Neuron (in vitro differentiated cells): ENCODE data around the gene PTPRN.
"Not testable (repeated sequence)": the region's sequence is repeated elsewhere in the genome, so short reads cannot be mapped to it uniquely, and the experiment has no call there.

Source experiments
- H2AFZ ChIP-seq: one replicate; pipeline ENCODE4 v1.6.1; 2013; ENCODE audit warnings: low read depth, mild to moderate bottlenecking, inconsistent platforms, low read length, moderate library complexity
- H3K27me3 ChIP-seq: one replicate; pipeline ENCODE4 v1.6.1; 2013; ENCODE audit warnings: low read length; ENCODE audit not compliant: insufficient read depth
- H3K36me3 ChIP-seq: one replicate; pipeline ENCODE4 v1.6.1; 2013; ENCODE audit warnings: low read length; ENCODE audit not compliant: insufficient read depth
- H3K4me1 ChIP-seq: one replicate; pipeline ENCODE4 v1.6.1; 2013; ENCODE audit warnings: low read length; ENCODE audit not compliant: insufficient read depth
- H3K4me3 ChIP-seq: 2 replicates; pipeline ENCODE4 v1.5.1; 2013; ENCODE audit warnings: mild to moderate bottlenecking, low read length, moderate library complexity
- H3K9me3 ChIP-seq: one replicate; pipeline ENCODE4 v1.6.1; 2013; ENCODE audit warnings: low read length

PTPRN gene

DNA sequence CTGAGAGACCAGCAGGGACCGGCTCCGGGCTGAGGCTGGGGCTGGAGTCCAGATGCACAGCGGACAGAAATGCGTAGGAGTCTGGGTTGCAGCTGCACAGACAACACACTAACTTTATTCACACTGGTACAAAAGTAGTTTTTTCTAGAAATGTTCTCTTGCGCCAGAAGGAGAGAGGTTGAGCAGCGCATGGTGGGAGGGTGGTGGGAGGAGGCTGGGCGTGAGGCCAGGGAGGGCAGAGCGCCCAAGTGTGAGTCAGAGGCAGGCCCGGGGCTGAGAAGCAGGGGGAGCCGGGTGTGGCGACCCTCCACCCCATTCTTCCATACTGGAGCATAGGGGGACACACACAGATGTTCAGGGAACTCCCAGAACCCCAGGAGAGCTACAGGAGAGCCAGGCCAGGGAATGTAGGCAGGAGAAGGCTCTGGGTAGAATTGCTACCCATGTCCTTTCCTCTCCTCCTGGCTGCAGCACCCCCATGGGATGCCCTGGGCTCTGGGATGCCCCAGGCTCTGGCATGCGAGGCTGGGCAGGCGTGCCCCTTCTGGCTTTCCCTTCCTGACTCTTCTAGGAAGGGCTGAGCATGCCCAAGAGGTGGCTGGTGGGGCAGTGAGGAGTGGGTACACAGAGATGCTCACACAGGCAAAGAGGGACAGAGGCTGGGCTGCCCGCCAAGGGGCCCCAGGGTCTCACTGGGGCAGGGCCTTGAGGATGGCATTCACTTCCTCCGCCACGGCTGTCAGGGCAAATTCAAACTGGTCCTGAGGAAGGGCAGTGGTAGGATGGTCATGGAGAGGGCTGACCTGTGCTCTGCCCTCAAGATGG is 19.5 kb downstream of the PTPRN start:
- peaks cover 15% of the 10 kb centered on the region for H3K4me1 ChIP-seq
- H3K27me3 ChIP-seq: no peaks in the 10 kb centered on the region
- no peak overlapping the region for H3K4me3 ChIP-seq
- peaks cover 5% of the 10 kb centered on the region for H3K36me3 ChIP-seq
- H2AFZ ChIP-seq: no peak overlapping the region
- no peaks in the 10 kb centered on the region for H3K9me3 ChIP-seq

DNA sequence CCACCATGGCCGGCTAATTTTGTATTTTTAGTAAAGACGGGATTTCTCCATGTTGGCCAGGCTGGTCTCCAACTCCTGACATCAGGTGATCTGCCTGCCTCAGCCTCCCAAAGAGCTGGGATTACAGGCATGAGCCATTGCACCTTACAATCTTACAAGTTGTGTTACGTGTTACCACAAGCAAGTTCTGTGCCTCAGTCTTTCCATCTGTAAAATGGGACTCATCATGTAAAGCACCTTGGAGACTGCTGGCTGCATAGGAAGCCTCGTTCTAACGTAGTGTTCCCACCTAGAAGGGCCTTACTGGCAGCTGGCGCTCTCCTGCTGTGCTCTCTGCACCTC is 20.0 kb downstream of the PTPRN start:
- H3K36me3 ChIP-seq: peaks cover 10% of the 10 kb centered on the region
- H3K4me1 ChIP-seq: peaks cover 11% of the 10 kb centered on the region
- no peaks in the 10 kb centered on the region for H3K9me3 ChIP-seq
- no peak overlapping the region for H2AFZ ChIP-seq
- no peak overlapping the region for H3K4me3 ChIP-seq
- no peaks in the 10 kb centered on the region for H3K27me3 ChIP-seq

DNA sequence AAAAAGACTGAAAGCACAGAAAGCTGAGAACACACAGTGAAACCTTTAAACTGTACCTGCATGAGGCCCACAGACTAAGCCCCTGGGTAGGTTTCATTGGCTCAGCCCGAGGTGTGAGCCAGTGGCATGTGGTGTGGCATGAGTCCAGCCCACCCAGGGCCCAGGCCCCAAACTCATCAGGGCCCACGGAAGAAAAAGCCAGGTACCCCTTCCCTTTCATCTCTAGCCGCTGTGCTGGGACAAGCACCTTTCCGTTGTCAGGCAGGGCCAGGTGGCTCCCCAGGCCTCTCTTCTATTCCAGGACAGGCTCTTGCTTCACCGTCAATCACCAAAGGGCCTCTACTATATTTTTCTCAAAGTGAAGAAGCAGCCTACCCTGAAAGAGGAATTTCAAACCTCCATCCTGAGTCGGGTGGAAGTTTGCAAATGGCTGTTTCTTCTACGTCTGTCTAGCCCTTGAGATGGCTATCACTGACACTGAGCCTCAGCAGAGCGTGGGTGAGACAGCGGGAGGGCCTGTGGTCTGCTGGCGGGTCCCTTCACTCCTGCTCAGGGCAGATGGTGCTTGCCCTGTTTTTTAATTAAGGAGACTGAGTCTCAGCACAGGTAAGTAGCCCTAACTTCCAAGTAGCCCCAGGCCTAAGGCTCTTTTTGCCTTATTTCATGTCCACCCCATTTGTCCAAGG is 21.5 kb downstream of the PTPRN start:
- Histone ChIP-seq H3K27me3 (no peaks in the 10 kb centered on the region), H3K4me3 (no peak overlapping the region), H3K4me1 (peaks cover 8% of the 10 kb centered on the region), H3K36me3 (peaks cover 19% of the 10 kb centered on the region), H3K9me3 (no peaks in the 10 kb centered on the region), H2AFZ (no peak overlapping the region)

DNA sequence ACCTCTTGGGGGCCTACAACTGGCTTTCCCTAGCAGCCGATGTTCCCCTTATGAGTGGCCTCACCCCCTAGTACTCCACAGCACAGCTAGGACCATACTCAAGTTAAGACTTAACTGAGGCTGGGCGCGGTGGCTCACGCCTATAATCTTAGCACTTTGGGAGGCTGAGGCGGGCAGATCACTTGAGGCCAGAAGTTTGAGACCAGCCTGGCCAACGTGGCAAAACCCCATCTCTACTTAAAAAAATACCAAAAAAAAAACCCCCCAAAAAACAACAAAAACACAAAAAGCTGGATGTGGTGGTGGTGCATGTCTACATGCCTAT is 22.1 kb downstream of the PTPRN start:
- H2AFZ ChIP-seq: not testable (repeated sequence)

DNA sequence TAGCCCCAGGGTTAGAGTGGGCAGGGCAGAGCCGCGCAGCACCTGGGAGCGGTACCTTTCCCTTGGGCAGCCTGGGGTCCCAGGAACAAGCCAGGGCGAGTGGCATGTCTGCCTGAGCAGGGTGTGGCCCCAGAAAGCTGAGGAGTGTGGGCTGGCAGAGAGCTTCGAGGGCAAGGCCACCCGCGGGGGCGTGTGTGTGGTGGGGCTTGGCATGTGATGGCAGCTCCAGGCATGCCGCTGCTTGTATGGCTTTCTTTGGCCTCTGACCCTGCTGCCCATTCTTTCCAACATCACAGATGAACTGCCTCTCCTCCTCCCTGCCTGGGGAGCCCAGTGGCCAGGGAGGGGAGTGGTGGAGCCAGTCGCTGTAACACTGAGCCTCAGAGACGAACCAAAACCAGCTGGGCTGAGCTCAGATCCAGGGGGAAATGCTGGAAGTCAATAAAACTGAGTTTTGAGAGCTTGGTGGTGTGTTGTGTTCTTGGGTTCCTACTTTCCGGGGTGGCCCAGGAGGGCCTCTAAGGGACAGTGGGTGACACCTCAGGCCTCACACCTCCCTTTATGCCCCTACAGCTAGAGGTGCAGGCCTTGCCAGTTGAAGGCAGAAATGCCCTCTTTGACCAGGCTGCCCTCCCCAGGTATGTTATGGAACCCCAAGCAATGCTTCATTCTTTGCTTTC is 22.6 kb downstream of the PTPRN start:
- Histone ChIP-seq H3K27me3 (no peaks in the 10 kb centered on the region), H3K9me3 (no peaks in the 10 kb centered on the region), H3K4me1 (peaks cover 8% of the 10 kb centered on the region), H2AFZ (no peak overlapping the region), H3K4me3 (no peak overlapping the region), H3K36me3 (peaks cover 19% of the 10 kb centered on the region)

More for the DNA sequence above, 22.1 kb downstream of the PTPRN start:
- not testable (repeated sequence) for H3K9me3 ChIP-seq, H3K4me3 ChIP-seq, H3K4me1 ChIP-seq, H3K27me3 ChIP-seq
- H3K36me3 ChIP-seq: peaks cover 19% of the 10 kb centered on the region

DNA sequence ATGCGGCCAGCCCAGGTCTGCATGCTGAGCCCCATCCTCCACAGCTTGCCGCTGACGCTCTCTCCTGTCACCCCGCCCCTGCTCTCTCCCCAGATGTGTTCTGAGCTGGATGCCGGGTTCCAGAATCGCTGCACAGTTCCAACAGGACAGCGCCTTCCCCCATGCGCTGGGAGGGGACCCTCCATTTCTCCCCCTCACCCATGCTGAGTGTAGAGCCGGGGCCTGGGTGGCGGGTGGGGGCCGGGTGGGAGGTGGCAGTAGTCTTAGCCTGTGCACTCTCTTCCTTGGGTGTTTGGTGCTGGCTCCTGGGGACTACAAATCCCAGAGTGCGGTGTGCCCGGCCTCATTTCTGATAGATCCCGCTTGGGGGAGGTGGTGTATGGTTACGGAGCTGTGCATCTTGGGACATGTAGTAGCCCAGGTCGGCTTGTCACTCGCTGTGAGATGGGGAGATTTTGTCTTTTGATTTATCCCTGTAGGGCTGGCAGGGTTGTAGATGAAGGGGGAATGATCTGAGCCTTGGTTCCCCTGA is 23.2 kb downstream of the PTPRN start:
- H2AFZ ChIP-seq: no peak overlapping the region
- H3K36me3 ChIP-seq: peaks cover 19% of the 10 kb centered on the region
- H3K9me3 ChIP-seq: no peaks in the 10 kb centered on the region
- H3K4me3 ChIP-seq: no peak overlapping the region
- peaks cover 8% of the 10 kb centered on the region for H3K4me1 ChIP-seq
- H3K27me3 ChIP-seq: no peaks in the 10 kb centered on the region

DNA sequence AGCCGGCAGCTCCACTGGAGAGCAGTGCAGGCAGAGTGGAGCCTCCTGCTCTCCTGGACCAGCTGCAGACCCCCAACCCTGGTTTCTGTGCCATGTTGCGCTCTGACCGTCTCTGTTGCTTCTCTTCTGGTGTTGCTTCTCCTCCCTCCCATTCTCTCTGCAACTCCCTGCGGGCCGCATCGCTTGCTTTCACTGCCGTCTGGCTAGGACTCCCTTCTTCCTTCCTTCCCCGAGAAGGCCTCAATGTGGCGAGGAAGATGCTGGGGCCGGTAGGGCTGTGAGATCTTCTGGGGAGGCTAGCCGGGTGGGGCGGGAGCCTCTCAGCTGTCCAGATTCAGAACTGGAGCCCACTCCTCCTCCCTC is 23.8 kb downstream of the PTPRN start:
- H3K4me3 ChIP-seq: no peak overlapping the region
- no peaks in the 10 kb centered on the region for H3K27me3 ChIP-seq
- H3K9me3 ChIP-seq: no peaks in the 10 kb centered on the region
- no peak overlapping the region for H2AFZ ChIP-seq
- peaks cover 19% of the 10 kb centered on the region for H3K36me3 ChIP-seq
- peaks cover 9% of the 10 kb centered on the region for H3K4me1 ChIP-seq

DNA sequence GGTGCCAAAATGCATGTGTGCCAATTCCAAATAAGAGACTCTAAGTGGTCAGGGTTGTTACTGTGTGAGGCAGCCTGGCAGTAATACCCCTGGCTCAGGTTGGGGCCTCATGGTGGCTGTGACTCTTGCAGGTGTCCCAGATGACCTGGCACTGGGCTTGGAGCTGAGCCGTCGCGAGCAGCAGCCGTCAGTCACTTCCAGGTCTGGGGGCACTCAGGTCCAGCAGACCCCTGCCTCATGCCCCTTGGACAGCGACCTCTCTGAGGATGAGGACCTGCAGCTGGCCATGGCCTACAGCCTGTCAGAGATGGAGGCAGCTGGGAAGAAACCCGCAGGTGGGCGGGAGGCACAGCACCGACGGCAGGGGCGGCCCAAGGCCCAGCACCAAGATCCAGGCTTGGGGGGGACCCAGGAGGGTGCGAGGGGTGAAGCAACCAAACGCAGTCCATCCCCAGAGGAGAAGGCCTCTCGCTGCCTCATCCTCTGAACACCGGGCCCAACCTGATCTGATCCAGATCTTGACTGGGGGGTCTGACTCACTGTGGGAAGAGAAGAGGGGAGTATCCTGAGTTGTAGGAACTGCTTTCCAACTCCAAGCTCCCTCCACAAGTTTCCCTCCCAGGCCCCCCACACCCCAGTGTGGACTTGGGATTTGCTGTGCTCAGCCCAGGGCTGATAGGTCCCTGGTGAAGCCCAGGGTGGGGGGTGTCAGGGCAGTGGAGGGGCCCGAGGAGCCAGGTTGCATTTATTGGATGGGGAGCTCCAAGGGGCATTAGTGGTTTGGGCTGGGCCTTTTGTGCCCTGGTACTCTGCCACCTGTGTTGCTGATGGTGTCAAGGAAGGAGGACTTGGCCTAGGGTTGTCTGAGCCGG is 24.5 kb downstream of the PTPRN start:
- Histone ChIP-seq H3K4me3 (no peak overlapping the region), H3K36me3 (peaks cover 19% of the 10 kb centered on the region), H3K27me3 (no peaks in the 10 kb centered on the region), H3K4me1 (peaks cover 16% of the 10 kb centered on the region), H2AFZ (no peak overlapping the region), H3K9me3 (no peaks in the 10 kb centered on the region)

DNA sequence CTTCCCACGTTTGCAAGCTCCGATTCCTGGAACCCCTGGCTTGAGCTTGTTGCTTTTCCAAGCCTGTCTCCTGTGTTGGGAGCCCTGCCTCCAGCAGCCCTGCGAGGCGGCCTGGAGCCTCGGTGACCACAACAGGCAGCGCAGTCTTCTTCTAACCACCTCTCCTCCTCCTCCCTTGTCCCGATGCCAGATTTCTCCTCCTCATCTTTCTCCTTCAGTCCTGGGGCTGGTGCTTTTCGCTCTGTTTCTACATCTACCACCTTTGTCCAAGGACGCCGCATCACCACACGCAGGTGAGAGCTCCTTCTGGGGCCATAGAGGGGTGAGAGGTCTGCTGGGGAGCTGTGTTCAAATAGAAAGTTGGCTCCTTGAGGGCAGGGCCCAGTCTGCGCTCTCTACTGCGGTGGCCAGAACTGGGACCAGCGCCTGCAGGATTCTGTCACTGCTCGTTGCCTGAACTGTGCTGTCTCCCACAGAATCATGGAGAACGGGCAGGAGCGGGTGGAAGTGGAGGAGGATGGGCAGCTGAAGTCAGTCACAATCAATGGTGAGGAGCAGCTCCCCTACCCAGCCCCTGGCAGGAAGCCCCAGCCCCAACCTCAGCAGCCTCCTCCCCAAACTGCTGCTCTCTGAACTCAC is 26.1 kb downstream of the PTPRN start:
- H3K27me3 ChIP-seq: no peaks in the 10 kb centered on the region
- peaks cover 19% of the 10 kb centered on the region for H3K36me3 ChIP-seq
- no peaks in the 10 kb centered on the region for H3K9me3 ChIP-seq
- no peak overlapping the region for H2AFZ ChIP-seq
- H3K4me3 ChIP-seq: no peak overlapping the region
- H3K4me1 ChIP-seq: peaks cover 28% of the 10 kb centered on the region

DNA sequence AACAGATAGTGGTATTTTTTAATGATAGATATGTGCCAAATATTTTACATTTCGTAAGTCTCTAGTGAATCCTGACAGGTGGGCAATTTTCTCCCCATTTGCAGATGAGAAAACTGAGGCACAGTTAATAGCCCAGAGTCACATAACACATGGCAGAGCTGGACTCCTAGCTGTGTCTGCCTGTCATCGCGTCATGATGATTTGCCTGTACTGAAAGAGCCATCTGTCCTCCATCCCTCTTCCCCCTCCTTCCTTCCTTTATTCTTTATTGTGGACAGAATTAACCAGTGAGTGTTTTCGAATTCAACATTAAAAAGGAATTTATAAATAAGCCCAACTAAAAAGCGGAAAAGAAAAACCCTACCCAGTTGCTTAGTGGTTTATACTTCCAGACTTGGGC is 26.8 kb downstream of the PTPRN start:
- Histone ChIP-seq H3K27me3 (no peaks in the 10 kb centered on the region), H3K36me3 (peaks cover 19% of the 10 kb centered on the region)

DNA sequence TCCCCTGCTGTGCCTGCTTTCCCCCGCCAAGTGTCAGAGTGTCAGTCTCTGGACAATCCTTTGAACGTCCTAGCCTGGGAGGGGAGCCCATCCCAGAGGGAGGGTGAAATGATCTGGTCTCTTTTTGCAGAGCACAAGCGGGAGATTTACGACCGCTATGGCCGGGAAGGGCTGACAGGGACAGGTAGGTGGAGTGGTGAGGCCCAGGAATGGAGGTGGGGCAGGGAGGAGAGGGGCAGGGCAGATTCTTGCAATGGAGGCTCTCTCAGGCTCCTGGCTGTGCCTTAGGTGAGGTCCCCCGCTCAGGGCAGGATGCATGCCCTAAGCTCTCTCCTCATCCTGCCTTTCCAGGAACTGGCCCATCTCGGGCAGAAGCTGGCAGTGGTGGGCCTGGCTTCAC is 27.6 kb downstream of the PTPRN start:
- Histone ChIP-seq H3K36me3 (peaks cover 19% of the 10 kb centered on the region), H3K4me3 (no peak overlapping the region), H3K9me3 (no peaks in the 10 kb centered on the region), H3K27me3 (no peaks in the 10 kb centered on the region), H2AFZ (no peak overlapping the region), H3K4me1 (peaks cover 28% of the 10 kb centered on the region)

More for the DNA sequence above, 26.8 kb downstream of the PTPRN start:
- Histone ChIP-seq H3K4me3 (no peak overlapping the region), H3K9me3 (no peaks in the 10 kb centered on the region), H2AFZ (no peak overlapping the region), H3K4me1 (peaks cover 31% of the 10 kb centered on the region)

DNA sequence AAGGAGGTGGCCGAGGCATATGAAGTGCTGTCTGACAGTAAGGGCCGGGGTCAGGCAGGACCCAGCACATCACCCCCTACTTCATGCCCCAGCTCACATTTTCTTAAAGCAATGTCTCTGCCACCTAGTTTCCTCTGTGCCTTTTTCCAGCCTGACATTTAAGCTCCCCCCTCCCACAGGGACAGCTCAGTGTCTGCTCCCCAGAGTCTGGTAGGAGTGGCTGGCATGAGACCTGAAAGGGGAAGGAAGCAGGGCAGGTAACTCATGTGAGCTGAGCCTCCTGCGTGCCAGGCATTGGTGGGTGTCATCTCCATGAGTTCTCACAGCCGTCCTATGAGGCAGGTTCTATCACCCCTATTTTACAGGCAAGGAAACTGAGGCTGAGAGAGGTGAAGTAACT is 28.6 kb downstream of the PTPRN start:
- peaks cover 24% of the 10 kb centered on the region for H3K4me1 ChIP-seq
- H3K4me3 ChIP-seq: no peak overlapping the region
- peaks cover 19% of the 10 kb centered on the region for H3K36me3 ChIP-seq
- no peak overlapping the region for H2AFZ ChIP-seq
- H3K27me3 ChIP-seq: no peaks in the 10 kb centered on the region
- no peaks in the 10 kb centered on the region for H3K9me3 ChIP-seq
